IMR-90 (cell line): ENCODE data around the gene BBS7. TPM values are rescaled to one million over a fixed set of nuclear protein-coding genes. Genes with fewer than 3 reads are reported as not detected.

Source experiments
- ATAC-seq: fragments of 200-7000 bp; cut with Tn5 transposase; 2 replicates; pipeline ENCODE4 v1.9.1; 2020; ENCODE audit warnings: low read depth, mild to moderate bottlenecking, moderate library complexity
- BruUV-seq: library from RNA; stranded (reverse); fragments of 400-500 nt; replicated peaks from 2 replicates; lab custom pipeline; 2021; lab: Mats Ljungman, UMichigan
- CTCF ChIA-PET: fragments of 300-600 bp; formaldehyde crosslinking; extraction: SDS; loops from one replicate; lab custom pipeline; 2021; ENCODE audit warnings: antibody characterized with exemption; lab: Yijun Ruan, JAX
- POLR2A ChIA-PET: fragments of 300-600 bp; sonication (Branson Sonifier 250); formaldehyde crosslinking; loops from one replicate; lab custom pipeline; 2022; ENCODE audit warnings: antibody characterized with exemption; ENCODE audit not compliant: unreplicated experiment; lab: Charles Lee
- DNase-seq: peaks from one replicate; pipeline ENCODE4 v3.0.0; 2013
- H2AFZ ChIP-seq: replicated peaks from 2 replicates; pipeline ENCODE3; 2013; ENCODE audit warnings: low read length, mild to moderate bottlenecking; ENCODE audit not compliant: poor library complexity
- H2AK5ac ChIP-seq: 2 replicates; pipeline ENCODE4 v1.6.1; 2013; ENCODE audit warnings: low read depth, low read length, inconsistent platforms
- H2AK9ac ChIP-seq: replicated peaks from 2 replicates; pipeline ENCODE3; 2013; ENCODE audit warnings: mild to moderate bottlenecking, low read depth, low read length, moderate library complexity; ENCODE audit not compliant: poor library complexity
- H2BK120ac ChIP-seq: 2 replicates; pipeline ENCODE4 v1.6.1; 2013; ENCODE audit warnings: low read depth, low read length, inconsistent platforms
- H2BK15ac ChIP-seq: 3 replicates; pipeline ENCODE4 v1.6.1; 2013; ENCODE audit warnings: low read depth, low read length, inconsistent platforms
- H2BK20ac ChIP-seq: 2 replicates; pipeline ENCODE4 v1.6.1; 2013; ENCODE audit warnings: low read depth, mild to moderate bottlenecking, inconsistent platforms, low read length, moderate library complexity
- H2BK5ac ChIP-seq: 2 replicates; pipeline ENCODE4 v1.6.1; 2013; ENCODE audit warnings: mild to moderate bottlenecking, low read depth, low read length, inconsistent platforms; ENCODE audit not compliant: poor library complexity, severe bottlenecking
- H3K14ac ChIP-seq: replicated peaks from 2 replicates; pipeline ENCODE4 v1.6.1; 2013; ENCODE audit warnings: low read depth, low read length, inconsistent platforms
- H3K18ac ChIP-seq: 2 replicates; pipeline ENCODE4 v1.6.1; 2013; ENCODE audit warnings: low read depth, low read length, control low read depth
- H3K23ac ChIP-seq: 2 replicates; pipeline ENCODE4 v1.6.1; 2013; ENCODE audit warnings: low read depth, low read length, inconsistent platforms
- H3K27ac ChIP-seq: 2 replicates; pipeline ENCODE4 v1.5.1; 2013; ENCODE audit warnings: mild to moderate bottlenecking, control low read depth, low read length; ENCODE audit not compliant: insufficient read depth
- H3K27me3 ChIP-seq: 2 replicates; pipeline ENCODE4 v1.6.1; 2013; ENCODE audit warnings: low read length; ENCODE audit not compliant: control insufficient read depth, insufficient read depth
- H3K36me3 ChIP-seq: 2 replicates; pipeline ENCODE4 v1.6.1; 2013; ENCODE audit warnings: low read length, mixed read lengths; ENCODE audit not compliant: control insufficient read depth, insufficient read depth
- H3K4ac ChIP-seq: 2 replicates; pipeline ENCODE4 v1.6.1; 2013; ENCODE audit warnings: low read depth, low read length, inconsistent platforms
- H3K4me1 ChIP-seq: 2 replicates; pipeline ENCODE4 v1.6.1; 2013; ENCODE audit warnings: low read length, mixed read lengths; ENCODE audit not compliant: control insufficient read depth, insufficient read depth
- H3K4me2 ChIP-seq: 2 replicates; pipeline ENCODE4 v1.6.1; 2013; ENCODE audit warnings: low read depth, mild to moderate bottlenecking, control low read depth, low read length, moderate library complexity
- H3K4me3 ChIP-seq: 2 replicates; pipeline ENCODE4 v1.5.1; 2013; ENCODE audit warnings: low read depth, mild to moderate bottlenecking, control low read depth, low read length, moderate library complexity; ENCODE audit not compliant: insufficient read depth
- H3K56ac ChIP-seq: 2 replicates; pipeline ENCODE4 v1.6.1; 2013; ENCODE audit warnings: low read length, inconsistent platforms; ENCODE audit not compliant: insufficient read depth; ENCODE audit errors: extremely low read depth
- H3K79me1 ChIP-seq, 2 experiments: 2 replicates each; pipeline ENCODE4 v1.6.1; 2013; ENCODE audit warnings: low read length in 2 of 2, inconsistent platforms in 1 of 2, low read depth in 1 of 2
- H3K9ac ChIP-seq: 2 replicates; pipeline ENCODE4 v1.6.1; 2013; ENCODE audit warnings: low read depth, low read length, control low read depth
- H3K9me1 ChIP-seq: 2 replicates; pipeline ENCODE4 v1.6.1; 2013; ENCODE audit warnings: low read length, inconsistent platforms; ENCODE audit not compliant: insufficient read depth
- H3K9me3 ChIP-seq: 2 replicates; pipeline ENCODE4 v1.6.1; 2013; ENCODE audit warnings: low read length; ENCODE audit not compliant: control insufficient read depth, insufficient read depth
- H4K20me1 ChIP-seq: 2 replicates; pipeline ENCODE4 v1.6.1; 2013; ENCODE audit warnings: low read length, inconsistent platforms; ENCODE audit not compliant: insufficient read depth
- H4K5ac ChIP-seq: 2 replicates; pipeline ENCODE4 v1.6.1; 2013; ENCODE audit warnings: mild to moderate bottlenecking, low read depth, low read length, control low read depth
- H4K8ac ChIP-seq, 2 experiments: 2 replicates each; pipeline ENCODE4 v1.6.1; 2013; ENCODE audit warnings: low read depth in 2 of 2, low read length in 2 of 2, control low read depth in 1 of 2, inconsistent platforms in 1 of 2
- H4K91ac ChIP-seq: 2 replicates; pipeline ENCODE4 v1.6.1; 2013; ENCODE audit warnings: low read depth, low read length, inconsistent platforms; ENCODE audit not compliant: insufficient read depth
- BHLHE40 ChIP-seq: fragments of 150-350 bp; IDR thresholded peaks from 2 replicates; pipeline ENCODE4 v1.6.1; 2016; ENCODE audit warnings: mild to moderate bottlenecking, low read depth, low read length
- CHD1 ChIP-seq: IDR thresholded peaks from 2 replicates; pipeline ENCODE4 v1.6.1; 2012; ENCODE audit warnings: low read depth, low read length, improper control_type of control experiment
- MAZ ChIP-seq: IDR thresholded peaks from 2 replicates; pipeline ENCODE4 v1.6.1; 2012; ENCODE audit warnings: low read depth, mild to moderate bottlenecking, low read length, improper control_type of control experiment, moderate library complexity, borderline replicate concordance
- MXI1 ChIP-seq: IDR thresholded peaks from 2 replicates; pipeline ENCODE4 v1.6.1; 2012; ENCODE audit warnings: low read depth, mild to moderate bottlenecking, low read length, moderate library complexity, borderline replicate concordance
- NFE2L2 ChIP-seq: fragments of 150-350 bp; IDR thresholded peaks from 2 replicates; pipeline ENCODE4 v1.6.1; 2016; ENCODE audit warnings: low read depth, mild to moderate bottlenecking, low read length
- RAD21 ChIP-seq: IDR thresholded peaks from 2 replicates; pipeline ENCODE4 v1.6.1; 2012; ENCODE audit warnings: low read length, improper control_type of control experiment
- dilution Hi-C: fragments of 300-500 bp; cut with HindIII; formaldehyde crosslinking; loops from one replicate; pipeline ENCODE4 v1.14.3; 2018; ENCODE audit warnings: low sequenced_read_pairs; ENCODE audit not compliant: unreplicated experiment
- in situ Hi-C: fragments of 300-500 bp; cut with MboI; formaldehyde crosslinking; loops from 3 replicates; pipeline ENCODE4 v1.14.3; 2019; ENCODE audit warnings: low sequenced_read_pairs, inconsistent platforms, mixed read lengths
- intact Hi-C: fragments of 100-400 bp; cut with micrococcal nuclease; formaldehyde crosslinking; loops from 2 replicates; pipeline ENCODE4 v1.10.0; 2022
- polyA plus RNA-seq, 3 experiments: library from polyadenylated mRNA; depleted of rRNA; stranded (reverse); fragments of >200 nt; gene quantifications; 2 replicates each; pipeline ENCODE4 v1.2.3, GENCODE V29; 2012; ENCODE audit warnings: low replicate concordance in 1 of 3
- total RNA-seq: library from RNA; depleted of rRNA; stranded (reverse); fragments of >200 nt; gene quantifications from 2 replicates; pipeline ENCODE4 v1.2.3, GENCODE V29; 2012
- TF ChIP-seq, protein P1 (sequence below): fragments of 150-350 bp; IDR thresholded peaks from 2 replicates; pipeline ENCODE4 v1.6.1; 2017; ENCODE audit warnings: mild to moderate bottlenecking, antibody characterized with exemption, low read length, low read depth
- TF ChIP-seq, protein P2 (sequence below): conservative IDR thresholded peaks from 2 replicates; pipeline ENCODE4 v1.5.1; 2012; ENCODE audit warnings: mild to moderate bottlenecking, low read depth, low read length, improper control_type of control experiment
- TF ChIP-seq, protein P3 (sequence below): fragments of 150-350 bp; IDR thresholded peaks from 2 replicates; pipeline ENCODE4 v1.6.1; 2016; ENCODE audit warnings: low read depth, mild to moderate bottlenecking, low read length, moderate library complexity, borderline replicate concordance

BBS7 gene
- total and polyA plus RNA-seq, 2 of the 4 experiments (the other 2 are of a cell fraction): 23.0 to 32.3 TPM

DNA sequence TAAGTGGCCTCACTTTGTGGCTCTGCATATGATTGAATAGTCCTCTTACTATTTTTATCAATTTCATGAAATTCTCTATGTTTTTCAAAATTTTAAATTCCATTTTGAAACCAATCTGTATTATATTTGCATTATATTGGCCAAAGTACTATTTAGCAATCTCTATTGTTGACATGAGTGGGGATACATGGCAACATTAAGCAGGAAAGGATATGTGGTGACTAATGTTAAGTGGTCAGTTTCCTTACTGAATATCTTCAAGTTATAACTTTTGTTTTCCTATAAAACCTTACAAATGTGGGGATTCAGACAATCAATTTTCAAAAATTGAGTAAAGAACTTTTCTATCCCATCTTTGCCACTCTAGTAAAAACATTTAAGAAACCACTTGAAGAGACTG is 10.2 kb downstream of the BBS7 start:
- POLR2A ChIA-PET: no interaction called here
- peaks cover 11% of the 10 kb centered on the region for H3K36me3 ChIP-seq

More for the DNA sequence above, 10.2 kb downstream of the BBS7 start:
- Histone ChIP-seq H3K9me3 (no peaks in the 10 kb centered on the region), H3K56ac (no peak overlapping the region), H3K27me3 (no peaks in the 10 kb centered on the region), H2AK9ac (no peak overlapping the region), H2BK20ac (no peak overlapping the region), H3K27ac (no peak overlapping the region), H3K4ac (no peak overlapping the region), H3K79me1 (peaks cover 6 to 8% of the 10 kb centered on the region in 2 experiments; a peak in 3 of 4 replicates), H3K14ac (no peak overlapping the region), H4K8ac (no peak overlapping the region), H4K91ac (no peak overlapping the region), H2BK120ac (no peak overlapping the region), H3K18ac (no peak overlapping the region), H3K23ac (no peak overlapping the region), H3K4me3 (no peak overlapping the region), H4K20me1 (no peaks in the 10 kb centered on the region), H2AK5ac (no peak overlapping the region), H4K5ac (no peak overlapping the region), H3K9me1 (no peaks in the 10 kb centered on the region), H3K4me1 (no peaks in the 10 kb centered on the region), H2AFZ (no peak overlapping the region), H2BK15ac (no peak overlapping the region), H3K4me2 (no peak overlapping the region), H2BK5ac (no peak overlapping the region), H3K9ac (no peak overlapping the region)
- ATAC-seq: no peak
- in situ Hi-C loops: no loop called here
- intact Hi-C loops: no loop called here
- TF ChIP-seq MAZ (no peak), BHLHE40 (no peak), NFE2L2 (no peak), MXI1 (no peak), CHD1 (no peak), RAD21 (no peak)
- TF ChIP-seq, protein P1, sequence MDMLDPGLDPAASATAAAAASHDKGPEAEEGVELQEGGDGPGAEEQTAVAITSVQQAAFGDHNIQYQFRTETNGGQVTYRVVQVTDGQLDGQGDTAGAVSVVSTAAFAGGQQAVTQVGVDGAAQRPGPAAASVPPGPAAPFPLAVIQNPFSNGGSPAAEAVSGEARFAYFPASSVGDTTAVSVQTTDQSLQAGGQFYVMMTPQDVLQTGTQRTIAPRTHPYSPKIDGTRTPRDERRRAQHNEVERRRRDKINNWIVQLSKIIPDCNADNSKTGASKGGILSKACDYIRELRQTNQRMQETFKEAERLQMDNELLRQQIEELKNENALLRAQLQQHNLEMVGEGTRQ: no peak
- TF ChIP-seq, protein P2, sequence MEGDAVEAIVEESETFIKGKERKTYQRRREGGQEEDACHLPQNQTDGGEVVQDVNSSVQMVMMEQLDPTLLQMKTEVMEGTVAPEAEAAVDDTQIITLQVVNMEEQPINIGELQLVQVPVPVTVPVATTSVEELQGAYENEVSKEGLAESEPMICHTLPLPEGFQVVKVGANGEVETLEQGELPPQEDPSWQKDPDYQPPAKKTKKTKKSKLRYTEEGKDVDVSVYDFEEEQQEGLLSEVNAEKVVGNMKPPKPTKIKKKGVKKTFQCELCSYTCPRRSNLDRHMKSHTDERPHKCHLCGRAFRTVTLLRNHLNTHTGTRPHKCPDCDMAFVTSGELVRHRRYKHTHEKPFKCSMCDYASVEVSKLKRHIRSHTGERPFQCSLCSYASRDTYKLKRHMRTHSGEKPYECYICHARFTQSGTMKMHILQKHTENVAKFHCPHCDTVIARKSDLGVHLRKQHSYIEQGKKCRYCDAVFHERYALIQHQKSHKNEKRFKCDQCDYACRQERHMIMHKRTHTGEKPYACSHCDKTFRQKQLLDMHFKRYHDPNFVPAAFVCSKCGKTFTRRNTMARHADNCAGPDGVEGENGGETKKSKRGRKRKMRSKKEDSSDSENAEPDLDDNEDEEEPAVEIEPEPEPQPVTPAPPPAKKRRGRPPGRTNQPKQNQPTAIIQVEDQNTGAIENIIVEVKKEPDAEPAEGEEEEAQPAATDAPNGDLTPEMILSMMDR: no peak
- TF ChIP-seq, protein P3, sequence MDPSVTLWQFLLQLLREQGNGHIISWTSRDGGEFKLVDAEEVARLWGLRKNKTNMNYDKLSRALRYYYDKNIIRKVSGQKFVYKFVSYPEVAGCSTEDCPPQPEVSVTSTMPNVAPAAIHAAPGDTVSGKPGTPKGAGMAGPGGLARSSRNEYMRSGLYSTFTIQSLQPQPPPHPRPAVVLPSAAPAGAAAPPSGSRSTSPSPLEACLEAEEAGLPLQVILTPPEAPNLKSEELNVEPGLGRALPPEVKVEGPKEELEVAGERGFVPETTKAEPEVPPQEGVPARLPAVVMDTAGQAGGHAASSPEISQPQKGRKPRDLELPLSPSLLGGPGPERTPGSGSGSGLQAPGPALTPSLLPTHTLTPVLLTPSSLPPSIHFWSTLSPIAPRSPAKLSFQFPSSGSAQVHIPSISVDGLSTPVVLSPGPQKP: no peak
- DNase-seq: peak; percentile 12
- CTCF ChIA-PET: interaction anchor here (1.3 kb wide), 1 partner anchor 10 kb away, joined by 3 read pairs; the partner anchor contains the start of gene BBS7
- BruUV-seq: no TSS peak
- dilution Hi-C loops: no loop called here
